GM21423 (cell line): ENCODE measurements around the gene UST.
"Not testable (repeated sequence)": the region's sequence is repeated elsewhere in the genome, so short reads cannot be mapped to it uniquely, and the experiment has no call there.

Source experiments
- ATAC-seq: cut with Tn5 transposase; IDR thresholded peaks from one replicate; pipeline ENCODE4 v1.9.1; 2021; ENCODE audit warnings: mild to moderate bottlenecking, moderate library complexity; ENCODE audit not compliant: unreplicated experiment

The UST gene

DNA sequence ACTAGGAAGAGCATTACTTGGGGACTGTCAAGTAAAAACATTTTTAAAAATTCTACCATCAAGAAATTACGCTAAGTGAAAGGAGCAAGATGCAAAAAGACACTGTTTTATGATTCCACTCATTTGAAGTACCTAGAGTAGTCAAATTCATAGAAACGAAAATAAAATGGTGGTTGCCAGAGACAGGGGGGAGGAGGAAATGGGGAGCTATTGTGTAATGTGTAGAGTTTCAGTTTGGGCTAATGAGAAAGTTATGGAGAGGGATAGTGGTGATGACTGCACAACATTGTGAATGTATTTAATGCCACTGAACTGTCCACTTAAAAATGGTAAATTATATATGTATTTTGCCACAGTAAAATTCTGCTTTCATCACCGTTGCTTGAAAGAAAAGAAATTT, 83.8 kb downstream of the UST start:
- no peak for ATAC-seq

GRCh38 chr6:148831064-148831463, 84.2 kb downstream of the UST start:
- ATAC-seq = no peak

DNA sequence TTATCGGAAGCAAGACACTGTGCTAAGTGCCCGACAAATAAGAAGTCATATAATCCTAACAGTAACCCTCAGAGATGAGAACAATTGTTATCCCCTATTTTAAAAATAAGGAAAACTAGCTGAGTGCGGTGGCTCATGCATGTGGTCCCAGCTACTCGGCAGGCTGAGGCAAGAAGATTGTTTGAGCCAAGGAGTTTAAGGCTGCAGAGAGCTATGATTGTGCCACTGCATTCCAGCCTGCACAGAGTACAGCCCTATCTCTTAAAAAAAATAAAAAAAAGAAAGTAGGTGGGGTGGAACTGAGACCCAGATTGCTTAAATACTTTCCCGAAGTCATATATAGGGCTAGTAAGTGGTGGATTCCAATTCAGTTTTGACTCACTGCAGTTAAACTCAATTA, 84.7 kb downstream of the UST start:
- no peak for ATAC-seq

- ATAC-seq = no peak
Measured at GRCh38 chr6:148835920-148836441, 89.2 kb downstream of the UST start.

DNA sequence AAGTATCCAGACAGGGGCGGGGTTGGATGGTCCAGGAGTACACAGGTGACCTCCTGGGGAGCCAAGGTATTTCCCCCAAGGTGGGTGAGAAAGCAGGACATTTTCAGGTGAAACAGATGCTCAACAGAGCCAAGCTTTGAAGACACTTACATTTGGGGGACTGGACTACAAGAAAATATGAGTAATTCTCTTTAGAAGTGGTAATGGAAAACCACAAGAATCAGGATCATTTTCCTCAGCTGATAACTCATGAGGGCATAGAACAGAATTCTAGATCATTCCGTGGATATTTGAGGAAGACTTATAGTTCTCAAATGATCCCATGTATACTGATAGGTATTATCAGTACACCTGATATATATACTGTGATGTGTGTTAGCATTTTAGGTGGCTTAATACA, 89.9 kb downstream of the UST start:
- ATAC-seq = no peak

DNA sequence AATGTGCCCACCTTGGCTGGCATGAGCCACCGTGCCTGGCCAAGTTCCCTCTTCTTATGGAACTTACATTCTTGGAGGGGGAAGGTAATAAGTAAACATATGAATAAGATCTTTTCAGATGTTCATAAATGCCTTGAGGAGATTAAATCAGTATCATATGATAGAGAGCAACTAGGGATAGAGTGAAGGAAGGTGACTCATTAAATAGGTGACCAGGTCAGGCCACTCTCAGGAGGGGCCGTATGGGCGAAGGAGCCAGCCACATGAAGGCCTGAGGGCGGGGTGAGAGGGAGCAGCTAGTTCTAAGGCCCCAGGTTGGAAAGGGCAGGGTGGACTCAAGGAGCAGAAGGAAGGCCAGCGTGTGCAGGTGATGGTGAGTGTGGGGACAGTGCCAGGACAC, 91.1 kb downstream of the UST start:
- no peak for ATAC-seq

DNA sequence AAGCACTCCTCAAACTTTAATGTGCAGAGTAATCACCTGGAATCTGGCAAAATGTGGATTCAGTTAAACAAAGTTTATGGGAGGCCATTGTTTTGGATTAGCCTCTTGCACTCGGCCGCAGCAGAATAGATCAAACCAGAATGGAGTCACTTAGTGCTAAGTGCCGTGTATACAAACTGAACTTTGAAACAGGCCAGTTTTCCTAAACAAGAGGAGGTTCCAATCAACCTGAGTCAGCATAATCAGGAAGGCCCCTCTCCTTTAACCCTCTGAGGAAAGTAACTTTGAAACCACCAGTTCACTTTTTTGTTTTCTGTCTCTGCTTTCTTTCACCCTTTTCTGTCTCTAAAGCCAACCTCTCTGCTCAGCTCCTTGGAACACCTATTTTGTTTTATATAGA, 92.2 kb downstream of the UST start:
- ATAC-seq = no peak

GRCh38 chr6:148840256-148840655, 93.4 kb downstream of the UST start:
- no peak for ATAC-seq

GRCh38 chr6:148842296-148843019, 95.6 kb downstream of the UST start:
- ATAC-seq = no peak

DNA sequence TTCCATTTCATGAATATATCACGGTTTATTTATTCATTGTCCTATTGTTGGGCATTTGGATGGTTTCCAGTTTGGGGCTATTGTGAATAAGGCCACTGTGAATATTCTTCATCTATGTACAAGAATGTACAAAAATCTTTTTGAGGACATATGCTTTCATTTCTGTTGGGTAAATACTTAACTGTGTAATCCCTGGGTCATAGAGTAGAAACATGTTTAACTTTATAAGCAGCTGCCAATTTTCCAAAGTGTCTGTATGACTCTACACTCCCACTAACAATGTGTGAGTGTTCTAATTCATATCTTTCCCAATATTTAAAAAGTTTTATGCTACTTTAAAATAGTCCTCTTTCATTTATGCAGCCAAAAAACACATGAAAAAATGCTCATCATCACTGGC, 98.6 kb downstream of the UST start:
- no peak for ATAC-seq

DNA sequence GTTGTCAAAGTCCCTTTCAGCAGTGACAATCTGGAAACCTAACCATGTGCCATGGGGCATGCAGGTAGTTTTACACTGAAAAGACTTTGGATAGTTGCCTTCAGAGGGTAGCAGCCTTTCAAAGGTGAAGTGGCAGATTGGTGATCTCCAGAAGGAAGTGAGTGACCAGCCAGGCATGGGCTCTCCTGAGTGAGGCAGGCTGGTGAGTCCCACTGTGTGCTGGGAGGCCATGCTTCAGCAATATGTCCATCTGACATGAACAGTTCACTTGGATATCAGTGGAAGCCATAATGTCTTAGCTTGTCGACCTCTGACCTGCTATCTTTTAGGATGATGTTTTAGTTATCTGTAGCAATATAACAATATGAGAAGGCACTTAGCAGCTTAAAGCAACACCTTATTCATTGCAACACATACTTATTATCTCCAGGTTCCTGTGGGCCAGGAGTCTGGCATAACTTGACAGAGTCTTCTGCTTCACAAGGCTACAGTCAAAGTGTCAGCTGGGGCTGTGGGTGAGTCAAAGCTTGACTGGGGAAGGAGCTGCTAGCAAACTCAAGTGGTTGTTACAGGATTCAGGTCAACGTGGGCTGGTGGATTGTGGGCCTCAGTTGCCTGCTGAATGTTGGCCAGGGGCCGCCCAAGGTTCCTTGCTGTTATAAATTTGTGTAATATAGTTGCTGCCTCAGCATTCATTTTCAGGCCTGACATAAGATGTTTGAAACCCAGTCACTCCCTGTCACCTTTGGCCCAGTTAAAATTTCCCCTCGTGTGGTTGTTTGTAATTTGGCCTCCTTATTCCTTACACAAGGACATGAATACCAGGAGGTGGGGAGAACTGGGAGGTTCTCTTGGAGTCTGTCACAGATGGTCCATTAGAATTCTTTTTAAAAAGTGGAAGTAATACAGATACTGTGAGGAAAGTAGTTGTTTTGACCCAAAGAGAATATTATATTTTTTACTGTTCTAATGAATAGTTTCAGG, 100.2 kb downstream of the UST start:
- ATAC-seq = no peak

GRCh38 chr6:148848915-148849314, 102.1 kb downstream of the UST start:
- ATAC-seq = no peak

DNA sequence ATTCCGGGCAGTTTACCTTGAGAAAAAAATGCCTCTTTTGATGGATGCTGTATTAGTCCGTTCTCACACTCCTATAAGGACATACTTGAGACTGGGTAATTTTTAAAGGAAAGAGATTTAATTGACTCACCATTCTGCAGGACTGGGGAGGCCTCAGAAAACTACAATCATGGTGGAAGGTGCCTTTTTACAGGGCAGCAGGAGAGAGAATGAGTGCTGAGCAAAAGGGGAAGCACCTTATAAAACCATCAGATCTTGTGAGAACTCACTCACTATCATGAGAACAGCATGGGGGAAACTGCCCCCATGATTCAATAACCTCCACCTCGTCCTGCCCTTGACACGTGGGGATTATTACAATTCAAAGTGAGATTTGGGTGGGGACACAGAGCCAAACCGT, 102.6 kb downstream of the UST start:
- not testable (repeated sequence) for ATAC-seq

DNA sequence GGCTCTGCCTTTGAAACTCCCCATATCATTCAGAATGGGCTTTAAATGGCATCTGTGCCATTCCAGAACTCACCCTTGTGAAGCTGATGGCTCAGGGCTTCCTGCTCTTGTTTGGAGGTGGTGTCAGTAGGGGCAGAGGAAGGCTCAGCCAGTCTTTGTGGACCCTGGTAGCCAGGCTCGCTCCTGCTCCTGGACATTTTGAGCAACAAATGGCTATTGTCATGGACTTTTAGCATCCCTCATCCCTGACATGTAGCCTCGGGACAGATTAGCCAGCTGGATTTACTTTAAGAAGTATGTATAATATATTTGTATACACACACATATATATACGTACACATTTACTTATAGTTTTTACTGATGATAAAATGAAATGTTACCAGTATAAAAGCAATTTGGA, 104.1 kb downstream of the UST start:
- no peak for ATAC-seq

GRCh38 chr6:148851683-148852556, 105.1 kb downstream of the UST start:
- no peak for ATAC-seq

DNA sequence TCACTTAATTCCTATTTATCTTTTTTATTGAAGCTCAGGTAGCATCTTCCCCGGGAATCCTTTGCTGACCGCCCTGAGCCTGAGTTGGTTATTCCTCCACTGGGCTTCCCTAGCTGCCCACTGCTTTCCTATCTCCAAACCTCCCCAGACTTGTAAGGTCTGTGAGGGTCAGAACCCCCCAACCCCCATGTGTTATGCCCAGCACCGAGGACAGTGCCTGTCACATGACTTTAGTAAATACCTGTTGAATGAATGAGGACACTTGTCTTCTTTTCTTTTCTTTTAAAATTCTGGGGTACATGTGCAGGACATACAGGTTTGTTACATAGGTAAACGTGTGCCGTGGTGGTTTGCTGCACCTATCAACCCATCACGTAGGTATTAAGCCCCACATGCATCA, 105.9 kb downstream of the UST start:
- no peak for ATAC-seq

DNA sequence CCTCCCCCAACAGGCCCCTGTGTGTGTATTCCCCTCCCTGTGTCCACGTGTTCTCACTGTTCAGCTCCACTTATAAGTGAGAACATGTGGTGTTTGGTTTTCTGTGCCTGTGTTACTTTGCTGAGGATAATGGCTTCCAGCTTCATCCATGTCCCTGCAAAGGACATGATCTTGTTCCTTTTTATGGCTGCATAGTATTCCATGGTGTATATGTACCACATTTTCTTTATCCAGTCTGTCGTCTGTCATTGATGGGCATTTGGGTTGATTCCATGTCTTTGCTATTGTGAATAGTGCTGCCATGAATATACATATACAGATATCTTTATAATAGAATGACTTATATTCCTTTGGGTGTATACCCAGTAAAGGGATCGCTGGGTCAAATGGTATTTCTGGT, 106.3 kb downstream of the UST start:
- not testable (repeated sequence) for ATAC-seq

- no peak for ATAC-seq
Measured at GRCh38 chr6:148854096-148854495, 107.3 kb downstream of the UST start.

GRCh38 chr6:148854992-148855391, 108.2 kb downstream of the UST start:
- no peak for ATAC-seq

GRCh38 chr6:148855744-148856143, 108.9 kb downstream of the UST start:
- ATAC-seq = no peak
